Measurements from ENCODE around the gene CCND1.
A peak's percentile ranks its signal among the peaks of the same experiment; 100 is the strongest.

The CCND1 gene

GRCh38 chr11:69641681-69642548 lies 959 bp downstream of the CCND1 start:
- DNase-seq (ENCODE audit: low read depth), result no peak

- peak; percentile 55 for DNase-seq (ENCODE audit: low read depth)
Observed at GRCh38 chr11:69642549-69642912, 1.6 kb downstream of the CCND1 start.

- DNase-seq (ENCODE audit: low read depth), result peak; percentile 67
Observed at GRCh38 chr11:69642913-69643632, 2.1 kb downstream of the CCND1 start.

GRCh38 chr11:69643646-69644045 lies 2.7 kb downstream of the CCND1 start:
- no peak for DNase-seq (ENCODE audit: low read depth)

GRCh38 chr11:69644071-69644961 lies 3.4 kb downstream of the CCND1 start:
- DNase-seq (ENCODE audit: low read depth), result no peak

- no peak for DNase-seq (ENCODE audit: low read depth)
Observed at GRCh38 chr11:69644962-69645675, 4.2 kb downstream of the CCND1 start.

- DNase-seq (ENCODE audit: low read depth), result no peak
Observed at GRCh38 chr11:69645801-69646492, 5.0 kb downstream of the CCND1 start.

GRCh38 chr11:69646493-69647389 lies 5.8 kb downstream of the CCND1 start:
- DNase-seq (ENCODE audit: low read depth), result no peak

GRCh38 chr11:69647390-69647748 lies 6.4 kb downstream of the CCND1 start:
- no peak for DNase-seq (ENCODE audit: low read depth)

GRCh38 chr11:69647761-69648497 lies 7.0 kb downstream of the CCND1 start:
- no peak for DNase-seq (ENCODE audit: low read depth)

GRCh38 chr11:69648679-69649575 lies 8.0 kb downstream of the CCND1 start:
- no peak for DNase-seq (ENCODE audit: low read depth)

- DNase-seq (ENCODE audit: low read depth), result no peak
Observed at GRCh38 chr11:69649576-69649900, 8.6 kb downstream of the CCND1 start.

GRCh38 chr11:69650081-69650831 lies 9.3 kb downstream of the CCND1 start:
- no peak for DNase-seq (ENCODE audit: low read depth)

- no peak for DNase-seq (ENCODE audit: low read depth)
Observed at GRCh38 chr11:69650832-69651344, 9.9 kb downstream of the CCND1 start.

- DNase-seq (ENCODE audit: low read depth), result no peak
Observed at GRCh38 chr11:69651834-69652620, 11.1 kb downstream of the CCND1 start.

- no peak for DNase-seq (ENCODE audit: low read depth)
Observed at GRCh38 chr11:69652999-69653398, 12.0 kb downstream of the CCND1 start.
